Fibroblast of mammary gland (primary cell): ENCODE results near the gene HOXA4.

ENCODE experiments used
- DNase-seq: peaks from one replicate; pipeline ENCODE4 v3.0.0-alpha.2; 2010; ENCODE audit warnings: low read depth
- H3K4me3 ChIP-seq: 2 replicates; pipeline ENCODE4 v1.5.1; 2011; ENCODE audit warnings: low read depth, mild to moderate bottlenecking, low read length, moderate library complexity; ENCODE audit not compliant: control insufficient read depth
- TF ChIP-seq, protein P1 (sequence below): conservative IDR thresholded peaks from 2 replicates; pipeline ENCODE4 v1.5.1; 2011; ENCODE audit warnings: low read depth, low read length, inconsistent platforms; ENCODE audit not compliant: control insufficient read depth, insufficient read depth

HOXA4 gene

GRCh38 chr7:27113991-27114769 is 16.4 kb downstream of the HOXA4 start:
- peak overlapping the region; percentile 46 for H3K4me3 ChIP-seq
- no peak for DNase-seq
- TF ChIP-seq, protein P1, sequence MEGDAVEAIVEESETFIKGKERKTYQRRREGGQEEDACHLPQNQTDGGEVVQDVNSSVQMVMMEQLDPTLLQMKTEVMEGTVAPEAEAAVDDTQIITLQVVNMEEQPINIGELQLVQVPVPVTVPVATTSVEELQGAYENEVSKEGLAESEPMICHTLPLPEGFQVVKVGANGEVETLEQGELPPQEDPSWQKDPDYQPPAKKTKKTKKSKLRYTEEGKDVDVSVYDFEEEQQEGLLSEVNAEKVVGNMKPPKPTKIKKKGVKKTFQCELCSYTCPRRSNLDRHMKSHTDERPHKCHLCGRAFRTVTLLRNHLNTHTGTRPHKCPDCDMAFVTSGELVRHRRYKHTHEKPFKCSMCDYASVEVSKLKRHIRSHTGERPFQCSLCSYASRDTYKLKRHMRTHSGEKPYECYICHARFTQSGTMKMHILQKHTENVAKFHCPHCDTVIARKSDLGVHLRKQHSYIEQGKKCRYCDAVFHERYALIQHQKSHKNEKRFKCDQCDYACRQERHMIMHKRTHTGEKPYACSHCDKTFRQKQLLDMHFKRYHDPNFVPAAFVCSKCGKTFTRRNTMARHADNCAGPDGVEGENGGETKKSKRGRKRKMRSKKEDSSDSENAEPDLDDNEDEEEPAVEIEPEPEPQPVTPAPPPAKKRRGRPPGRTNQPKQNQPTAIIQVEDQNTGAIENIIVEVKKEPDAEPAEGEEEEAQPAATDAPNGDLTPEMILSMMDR, result no peak

GRCh38 chr7:27112955-27113949 is 17.3 kb downstream of the HOXA4 start:
- peak; percentile 91 for DNase-seq
- TF ChIP-seq, protein P1, result no peak
- peak overlapping the region; percentile 46 for H3K4me3 ChIP-seq

DNA sequence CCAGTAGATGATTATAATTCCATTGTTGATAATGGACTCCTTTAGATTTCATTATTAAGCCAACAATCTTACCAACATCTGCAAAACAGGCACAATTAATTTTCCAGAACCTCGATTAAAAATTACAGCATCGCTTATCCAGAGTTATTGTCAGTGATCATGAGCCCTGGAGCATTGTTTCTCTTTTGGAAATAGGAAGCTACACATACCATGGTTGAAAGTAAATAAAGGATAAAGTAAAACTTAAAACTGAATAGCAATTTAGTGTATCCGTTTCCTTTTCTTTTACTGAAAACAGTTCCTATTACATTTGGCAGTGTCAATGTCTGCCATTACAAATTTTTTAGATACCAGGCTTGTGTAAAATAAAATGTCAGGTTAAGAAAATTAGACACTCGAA is 18.2 kb downstream of the HOXA4 start:
- H3K4me3 ChIP-seq, result no peak overlapping the region
- no peak for DNase-seq
- TF ChIP-seq, protein P1, result no peak

GRCh38 chr7:27111751-27112277 is 18.7 kb downstream of the HOXA4 start:
- H3K4me3 ChIP-seq, result no peak overlapping the region
- no peak for DNase-seq
- TF ChIP-seq, protein P1, result no peak

- TF ChIP-seq, protein P1, result no peak
- peak overlapping the region; percentile 31 for H3K4me3 ChIP-seq
Measured at GRCh38 chr7:27111042-27111750, 19.4 kb downstream of the HOXA4 start.

More at GRCh38 chr7:27111042-27111750, 19.4 kb downstream of the HOXA4 start:
- peak; percentile 91 for DNase-seq
